DOHH2 (cell line): ENCODE results near the gene CTNNAL1.

Experiments used
- EZH2phosphoT487 ChIP-seq: fragments of 200-600 bp; sonication (generic); IDR thresholded peaks from 2 replicates; pipeline ENCODE4 v1.6.1; 2017; ENCODE audit warnings: borderline replicate concordance, mild to moderate bottlenecking, antibody characterized with exemption, low read length, moderate library complexity, mixed read lengths
- TF ChIP-seq, protein P1 (sequence below): fragments of 200-600 bp; sonication (generic); IDR thresholded peaks from one replicate; pipeline ENCODE4 v1.5.1; 2014; ENCODE audit warnings: antibody characterized with exemption, mild to moderate bottlenecking, low read depth, low read length; ENCODE audit not compliant: poor library complexity, severe bottlenecking

DNA sequence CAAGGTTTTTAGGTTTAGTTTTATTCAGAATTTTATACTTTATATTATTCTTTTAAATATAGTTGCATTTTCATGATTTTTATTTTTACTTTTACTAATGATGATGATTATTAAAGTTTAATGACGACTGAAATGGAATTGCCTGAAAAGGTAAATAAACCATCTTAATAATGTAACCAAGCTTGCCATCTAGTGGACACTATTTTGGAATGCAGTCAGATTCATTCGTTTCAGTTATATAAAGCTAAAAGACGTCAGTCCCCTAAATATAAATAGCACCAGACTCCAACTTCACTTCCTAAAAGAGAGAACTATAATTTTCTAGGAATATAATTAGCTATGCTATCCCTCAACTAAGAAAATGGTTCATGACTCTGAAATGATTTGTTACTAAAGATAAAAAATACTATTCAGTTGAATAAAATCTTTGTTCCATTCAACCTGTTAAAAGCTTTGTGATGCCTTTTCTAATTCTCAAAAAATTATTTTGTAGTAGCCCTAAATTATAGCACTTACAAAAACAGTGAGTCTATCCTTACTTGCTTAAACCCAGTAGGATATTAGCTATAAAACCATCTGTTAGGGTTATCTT is 59.2 kb downstream of the CTNNAL1 start:
- TF ChIP-seq EZH2phosphoT487, result no peak
- TF ChIP-seq, protein P1, sequence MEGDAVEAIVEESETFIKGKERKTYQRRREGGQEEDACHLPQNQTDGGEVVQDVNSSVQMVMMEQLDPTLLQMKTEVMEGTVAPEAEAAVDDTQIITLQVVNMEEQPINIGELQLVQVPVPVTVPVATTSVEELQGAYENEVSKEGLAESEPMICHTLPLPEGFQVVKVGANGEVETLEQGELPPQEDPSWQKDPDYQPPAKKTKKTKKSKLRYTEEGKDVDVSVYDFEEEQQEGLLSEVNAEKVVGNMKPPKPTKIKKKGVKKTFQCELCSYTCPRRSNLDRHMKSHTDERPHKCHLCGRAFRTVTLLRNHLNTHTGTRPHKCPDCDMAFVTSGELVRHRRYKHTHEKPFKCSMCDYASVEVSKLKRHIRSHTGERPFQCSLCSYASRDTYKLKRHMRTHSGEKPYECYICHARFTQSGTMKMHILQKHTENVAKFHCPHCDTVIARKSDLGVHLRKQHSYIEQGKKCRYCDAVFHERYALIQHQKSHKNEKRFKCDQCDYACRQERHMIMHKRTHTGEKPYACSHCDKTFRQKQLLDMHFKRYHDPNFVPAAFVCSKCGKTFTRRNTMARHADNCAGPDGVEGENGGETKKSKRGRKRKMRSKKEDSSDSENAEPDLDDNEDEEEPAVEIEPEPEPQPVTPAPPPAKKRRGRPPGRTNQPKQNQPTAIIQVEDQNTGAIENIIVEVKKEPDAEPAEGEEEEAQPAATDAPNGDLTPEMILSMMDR, result peak; percentile 58
